Colonic mucosa (tissue), 4 donors: ENCODE measurements around the gene NSD1. TPM values are rescaled to one million over a fixed set of nuclear protein-coding genes. Genes with fewer than 3 reads are reported as not detected.

Experiments used
- DNase-seq: peaks from one replicate; pipeline ENCODE4 v3.0.0-alpha.2; 2020
- H3K27ac ChIP-seq: fragments of 200-600 bp; one replicate; pipeline ENCODE4 v1.8.0; 2021
- H3K27me3 ChIP-seq: fragments of 200-600 bp; one replicate; pipeline ENCODE4 v1.8.0; 2021
- H3K36me3 ChIP-seq: fragments of 200-600 bp; one replicate; pipeline ENCODE4 v1.8.0; 2021
- H3K4me1 ChIP-seq: fragments of 200-600 bp; one replicate; pipeline ENCODE4 v1.8.0; 2021; ENCODE audit warnings: mild to moderate bottlenecking
- H3K4me3 ChIP-seq: fragments of 200-600 bp; one replicate; pipeline ENCODE4 v1.8.0; 2021
- H3K9ac ChIP-seq, 2 donors: one replicate each; pipeline ENCODE4 v1.7.0; 2013; ENCODE audit warnings: control low read depth in 2 of 2, low read depth in 2 of 2, low read length in 2 of 2
- H3K9me3 ChIP-seq: fragments of 200-600 bp; one replicate; pipeline ENCODE4 v1.8.0; 2021
- CTCF ChIP-seq: fragments of 200-600 bp; IDR thresholded peaks from one replicate; pipeline ENCODE4 v1.8.0; 2022; ENCODE audit warnings: antibody characterized with exemption, mild to moderate bottlenecking
- intact Hi-C: fragments of 100-400 bp; cut with DNase I; formaldehyde crosslinking; loops from one replicate; pipeline ENCODE4 v1.14.1; 2022
- total RNA-seq, 2 donors: library from RNA; stranded (reverse); fragmentation: NEBNext Ultra II Directional in 1 of 2; extraction: Animal tissue kit (Norgen Biotek cat#: 25700) in 1 of 2; gene quantifications; one replicate each; pipeline ENCODE4 v1.2.1, GENCODE V29; 2021
- donor health status: healthy.
- donor health status: DM: no; HTN: no; CAD: no.
- donor health status: DM: no; HTN: no; CAD: no.

The NSD1 gene
- total RNA-seq, 2 donors from 2014 or later = 53.0 to 77.9 TPM

- no peak for TF ChIP-seq CTCF
- DNase-seq = no peak
These were observed 200.6 kb downstream of the NSD1 start for GRCh38 chr5:177334155-177334551.

GRCh38 chr5:177334781-177335700, 201.5 kb downstream of the NSD1 start:
- H3K27me3 ChIP-seq = no peaks in the 10 kb centered on the region
- no peak for DNase-seq
- no peak overlapping the region for H3K4me3 ChIP-seq
- no peak for TF ChIP-seq CTCF
- H3K36me3 ChIP-seq = peaks cover 47% of the 10 kb centered on the region
- no peak overlapping the region for H3K9ac ChIP-seq
- H3K9me3 ChIP-seq = no peaks in the 10 kb centered on the region
- no peaks in the 10 kb centered on the region for H3K4me1 ChIP-seq
- H3K27ac ChIP-seq = no peak overlapping the region
- intact Hi-C loops = no loop called here

More at GRCh38 chr5:177334155-177334551, 200.6 kb downstream of the NSD1 start:
- intact Hi-C loops = no loop called here
- peaks cover 47% of the 10 kb centered on the region for H3K36me3 ChIP-seq
- H3K4me3 ChIP-seq = no peak overlapping the region
- H3K27me3 ChIP-seq = no peaks in the 10 kb centered on the region
- H3K4me1 ChIP-seq = no peaks in the 10 kb centered on the region
- H3K9me3 ChIP-seq = no peaks in the 10 kb centered on the region
- no peak overlapping the region for H3K9ac ChIP-seq
- no peak overlapping the region for H3K27ac ChIP-seq

- Histone ChIP-seq H3K9ac (no peak overlapping the region), H3K4me1 (no peaks in the 10 kb centered on the region), H3K27ac (no peak overlapping the region), H3K36me3 (peaks cover 47% of the 10 kb centered on the region), H3K27me3 (no peaks in the 10 kb centered on the region), H3K9me3 (no peaks in the 10 kb centered on the region), H3K4me3 (no peak overlapping the region)
- no peak for DNase-seq
- no peak for TF ChIP-seq CTCF
- intact Hi-C loops = no loop called here
These were observed 202.1 kb downstream of the NSD1 start for GRCh38 chr5:177335701-177336065.

GRCh38 chr5:177336112-177336511, 202.5 kb downstream of the NSD1 start:
- H3K27me3 ChIP-seq = no peaks in the 10 kb centered on the region
- TF ChIP-seq CTCF = peak; percentile 14
- no peak overlapping the region for H3K9ac ChIP-seq
- peaks cover 47% of the 10 kb centered on the region for H3K36me3 ChIP-seq
- H3K9me3 ChIP-seq = no peaks in the 10 kb centered on the region
- H3K4me3 ChIP-seq = no peak overlapping the region
- H3K27ac ChIP-seq = no peak overlapping the region
- no peak for DNase-seq
- intact Hi-C loops = no loop called here
- no peaks in the 10 kb centered on the region for H3K4me1 ChIP-seq

- no peaks in the 10 kb centered on the region for H3K27me3 ChIP-seq
- no peak for DNase-seq
- no peak for TF ChIP-seq CTCF
These were observed 203.3 kb downstream of the NSD1 start for GRCh38 chr5:177336603-177337494.

More at GRCh38 chr5:177336603-177337494, 203.3 kb downstream of the NSD1 start:
- intact Hi-C loops = no loop called here
- Histone ChIP-seq H3K9me3 (no peaks in the 10 kb centered on the region), H3K36me3 (peaks cover 43% of the 10 kb centered on the region), H3K4me3 (no peak overlapping the region), H3K27ac (no peak overlapping the region), H3K4me1 (no peaks in the 10 kb centered on the region), H3K9ac (no peak overlapping the region)
